H9 (cell line): ENCODE results near the gene DBNDD1. TPM values are rescaled to one million over a fixed set of nuclear protein-coding genes. Genes with fewer than 3 reads are reported as not detected.
A peak's percentile ranks its signal among the peaks of the same experiment; 100 is the strongest.

ENCODE experiments used
- DNase-seq: peaks from one replicate; pipeline ENCODE4 v3.0.0-alpha.2; 2017
- H2AFZ ChIP-seq: one replicate; pipeline ENCODE4 v1.6.1; 2013; ENCODE audit warnings: mild to moderate bottlenecking, low read length, control low read depth, moderate library complexity
- H2AK5ac ChIP-seq: 2 replicates; pipeline ENCODE4 v1.6.1; 2013; ENCODE audit warnings: low read length, control low read depth, mixed read lengths; ENCODE audit not compliant: insufficient read length
- H2BK120ac ChIP-seq: one replicate; pipeline ENCODE4 v1.6.1; 2013; ENCODE audit warnings: low read depth, mild to moderate bottlenecking, low read length, control low read depth, inconsistent platforms; ENCODE audit not compliant: poor library complexity, severe bottlenecking
- H2BK12ac ChIP-seq: 2 replicates; pipeline ENCODE4 v1.6.1; 2013; ENCODE audit warnings: low read length, control low read depth, mixed read lengths, low read depth; ENCODE audit not compliant: insufficient read length
- H2BK15ac ChIP-seq: 2 replicates; pipeline ENCODE4 v1.6.1; 2013; ENCODE audit warnings: low read depth, low read length, control low read depth
- H2BK20ac ChIP-seq: one replicate; pipeline ENCODE4 v1.6.1; 2013; ENCODE audit warnings: low read depth, mild to moderate bottlenecking, low read length, control low read depth, inconsistent platforms; ENCODE audit not compliant: poor library complexity, severe bottlenecking
- H2BK5ac ChIP-seq: 2 replicates; pipeline ENCODE4 v1.6.1; 2013; ENCODE audit warnings: low read length, control low read depth, mixed read lengths; ENCODE audit not compliant: insufficient read length
- H3K14ac ChIP-seq: 2 replicates; pipeline ENCODE4 v1.6.1; 2013; ENCODE audit warnings: low read length, control low read depth; ENCODE audit not compliant: insufficient read depth
- H3K18ac ChIP-seq: 2 replicates; pipeline ENCODE4 v1.6.1; 2013; ENCODE audit warnings: low read depth, mild to moderate bottlenecking, mixed read lengths, low read length, control low read depth; ENCODE audit not compliant: insufficient read length
- H3K23ac ChIP-seq: 2 replicates; pipeline ENCODE4 v1.6.1; 2013; ENCODE audit warnings: low read length, control low read depth, mixed read lengths, low read depth; ENCODE audit not compliant: insufficient read length
- H3K23me2 ChIP-seq: 2 replicates; pipeline ENCODE4 v1.6.1; 2013; ENCODE audit warnings: low read depth, mild to moderate bottlenecking, mixed read lengths, low read length, control low read depth; ENCODE audit not compliant: insufficient read length, poor library complexity, severe bottlenecking
- H3K27ac ChIP-seq: 2 replicates; pipeline ENCODE4 v1.5.1; 2013; ENCODE audit warnings: low read length, control low read depth, mixed read lengths, low read depth; ENCODE audit not compliant: insufficient read length
- H3K27me3 ChIP-seq: 2 replicates; pipeline ENCODE4 v1.6.1; 2013; ENCODE audit warnings: low read length, control low read depth, inconsistent platforms; ENCODE audit not compliant: insufficient read depth
- H3K4ac ChIP-seq: 2 replicates; pipeline ENCODE4 v1.6.1; 2013; ENCODE audit warnings: low read depth, mild to moderate bottlenecking, control low read depth, inconsistent platforms, low read length, moderate library complexity
- H3K4me1 ChIP-seq: 2 replicates; pipeline ENCODE4 v1.6.1; 2013; ENCODE audit warnings: low read length, control low read depth, inconsistent platforms; ENCODE audit not compliant: insufficient read depth
- H3K4me2 ChIP-seq: 2 replicates; pipeline ENCODE4 v1.6.1; 2013; ENCODE audit warnings: low read length, control low read depth, mixed read lengths; ENCODE audit not compliant: insufficient read length, insufficient read depth
- H3K56ac ChIP-seq: 2 replicates; pipeline ENCODE4 v1.6.1; 2013; ENCODE audit warnings: low read depth, mild to moderate bottlenecking, mixed read lengths, low read length, control low read depth; ENCODE audit not compliant: insufficient read length
- H3K79me1 ChIP-seq: 2 replicates; pipeline ENCODE4 v1.6.1; 2013; ENCODE audit warnings: low read depth, mild to moderate bottlenecking, moderate library complexity, low read length, control low read depth, inconsistent platforms; ENCODE audit not compliant: insufficient read depth, poor library complexity, severe bottlenecking
- H3K79me2 ChIP-seq: 2 replicates; pipeline ENCODE4 v1.6.1; 2013; ENCODE audit warnings: low read length, control low read depth, inconsistent platforms; ENCODE audit not compliant: insufficient read depth
- H3K9ac ChIP-seq: 2 replicates; pipeline ENCODE4 v1.6.1; 2013; ENCODE audit warnings: low read length, control low read depth, mixed read lengths; ENCODE audit not compliant: insufficient read length; ENCODE audit errors: extremely low read depth
- H3K9me3 ChIP-seq: one replicate; pipeline ENCODE4 v1.6.1; 2013; ENCODE audit warnings: low read depth, low read length, inconsistent platforms; ENCODE audit not compliant: control insufficient read depth
- H3T11ph ChIP-seq: one replicate; pipeline ENCODE4 v1.6.1; 2013; ENCODE audit warnings: mild to moderate bottlenecking, low read length, control low read depth, inconsistent platforms
- H4K20me1 ChIP-seq: one replicate; pipeline ENCODE4 v1.6.1; 2013; ENCODE audit not compliant: control insufficient read depth, insufficient read length, insufficient read depth
- H4K5ac ChIP-seq: 2 replicates; pipeline ENCODE4 v1.6.1; 2013; ENCODE audit warnings: low read depth, mild to moderate bottlenecking, mixed read lengths, low read length, control low read depth; ENCODE audit not compliant: insufficient read length
- H4K8ac ChIP-seq: replicated peaks from 2 replicates; pipeline ENCODE4 v1.6.1; 2013; ENCODE audit warnings: low read length, control low read depth, mixed read lengths, low read depth; ENCODE audit not compliant: insufficient read length
- H4K91ac ChIP-seq: 2 replicates; pipeline ENCODE4 v1.6.1; 2013; ENCODE audit warnings: low read depth, mild to moderate bottlenecking, moderate library complexity, mixed read lengths, low read length, control low read depth; ENCODE audit not compliant: insufficient read length
- H3K27ac Mint-ChIP-seq, 3 experiments: 2 replicates in 2 of 3; 3 replicates in 1 of 3; pipeline ENCODE4 v1.8.0; 2020 to 2021; ENCODE audit warnings: mixed read lengths in 3 of 3, mild to moderate bottlenecking in 1 of 3, moderate library complexity in 1 of 3
- H3K27me3 Mint-ChIP-seq: 2 replicates; pipeline ENCODE4 v1.8.0; 2021; ENCODE audit warnings: low read depth, mild to moderate bottlenecking, moderate library complexity, mixed read lengths
- H3K36me3 Mint-ChIP-seq, 3 experiments: 2 replicates in 2 of 3; 3 replicates in 1 of 3; pipeline ENCODE4 v1.8.0; 2020 to 2021; ENCODE audit warnings: low read depth in 3 of 3, mixed read lengths in 3 of 3; ENCODE audit not compliant: insufficient read depth in 1 of 3
- H3K4me1 Mint-ChIP-seq, 2 experiments: 2 replicates each; pipeline ENCODE4 v1.8.0; 2020; ENCODE audit warnings: mixed read lengths in 2 of 2
- H3K4me3 Mint-ChIP-seq, 2 experiments: 2 replicates in 1 of 2; 3 replicates in 1 of 2; pipeline ENCODE4 v1.8.0; 2020 to 2021; ENCODE audit warnings: mild to moderate bottlenecking in 2 of 2, mixed read lengths in 2 of 2, moderate library complexity in 1 of 2
- H3K9me3 Mint-ChIP-seq, 2 experiments: 2 replicates in 1 of 2; 3 replicates in 1 of 2; pipeline ENCODE4 v1.8.0; 2020; ENCODE audit warnings: mild to moderate bottlenecking in 2 of 2, mixed read lengths in 2 of 2, moderate library complexity in 1 of 2
- WGBS: extraction: QIAGEN DNeasy Blood & Tissue Kit; methylation state at CpG from one replicate; pipeline ENCODE4 v1.1.7; 2013; ENCODE audit warnings: missing lambda C conversion rate, low lambda C conversion rate, mixed read lengths; ENCODE audit not compliant: insufficient read length; ENCODE audit errors: extremely low coverage; 5-methylcytosine and 5-hydroxymethylcytosine counted together
- total RNA-seq: library from RNA; stranded (reverse); gene quantifications from 2 replicates; pipeline ENCODE4 v1.2.1, GENCODE V29; 2021
- TF ChIP-seq, protein P1 (sequence below): fragments of 200-600 bp; sonication (generic); conservative IDR thresholded peaks from 3 replicates; pipeline ENCODE4 v1.8.0; 2021; ENCODE audit warnings: antibody characterized with exemption, mild to moderate bottlenecking

Gene DBNDD1
- total RNA-seq, 1 experiment from 2014 or later = 87.3 TPM

DNA sequence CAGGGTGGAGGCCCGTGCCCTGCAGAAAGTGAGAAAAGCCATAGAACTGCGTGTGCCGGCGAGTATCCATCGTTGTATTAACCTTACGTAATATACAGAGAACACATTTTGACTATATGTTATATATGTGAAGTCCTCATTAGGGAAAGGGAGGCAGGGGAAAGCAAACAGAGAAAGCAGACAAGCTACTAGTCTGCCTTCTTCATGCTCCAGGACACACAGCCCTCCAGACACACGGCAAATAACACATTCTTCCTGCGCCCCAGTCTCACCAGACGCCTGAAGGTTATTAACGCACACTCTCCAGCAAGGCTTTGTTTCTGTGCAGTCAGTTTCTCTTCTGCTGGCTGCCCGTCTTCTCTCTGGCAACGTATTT is 29.1 kb upstream of the DBNDD1 start:
- Mint-ChIP-seq H3K4me3 (peak overlapping the region; percentile 12 to 63; a peak in 2 of 5 replicates), H3K4me1 (peaks cover 8% of the 10 kb centered on the region in 2 experiments), H3K36me3 (peaks cover 0 to 14% (median 11%) of the 10 kb centered on the region in 3 experiments; a peak in 5 of 7 replicates), H3K9me3 (peaks cover 9 to 11% of the 10 kb centered on the region in 2 experiments), H3K27ac (no peak overlapping the region), H3K27me3 (peaks cover 7% of the 10 kb centered on the region)
- H2BK15ac ChIP-seq = no peak overlapping the region
- H4K5ac ChIP-seq = no peak overlapping the region
- H3K14ac ChIP-seq = no peak overlapping the region
- H3K79me1 ChIP-seq = no peaks in the 10 kb centered on the region
- peaks cover 8% of the 10 kb centered on the region for H3K23me2 ChIP-seq
- H3K9ac ChIP-seq = no peak overlapping the region
- no peak overlapping the region for H2BK120ac ChIP-seq
- H3K4me1 ChIP-seq = no peaks in the 10 kb centered on the region
- no peak overlapping the region for H4K8ac ChIP-seq
- H3K4ac ChIP-seq = no peak overlapping the region
- H2BK5ac ChIP-seq = no peak overlapping the region
- no peaks in the 10 kb centered on the region for H3K27me3 ChIP-seq
- no peak for DNase-seq
- H4K20me1 ChIP-seq = no peaks in the 10 kb centered on the region
- peaks cover 5% of the 10 kb centered on the region for H3K9me3 ChIP-seq
- no peak overlapping the region for H4K91ac ChIP-seq
- H3K18ac ChIP-seq = no peak overlapping the region
- H3K23ac ChIP-seq = no peak overlapping the region
- H3K79me2 ChIP-seq = no peaks in the 10 kb centered on the region
- H3K4me2 ChIP-seq = no peak overlapping the region
- no peak overlapping the region for H2AFZ ChIP-seq
- no peak overlapping the region for H2BK20ac ChIP-seq
- no peak overlapping the region for H3T11ph ChIP-seq
- no peak overlapping the region for H3K56ac ChIP-seq
- H2BK12ac ChIP-seq = no peak overlapping the region
- no peak overlapping the region for H3K27ac ChIP-seq
- TF ChIP-seq, protein P1, sequence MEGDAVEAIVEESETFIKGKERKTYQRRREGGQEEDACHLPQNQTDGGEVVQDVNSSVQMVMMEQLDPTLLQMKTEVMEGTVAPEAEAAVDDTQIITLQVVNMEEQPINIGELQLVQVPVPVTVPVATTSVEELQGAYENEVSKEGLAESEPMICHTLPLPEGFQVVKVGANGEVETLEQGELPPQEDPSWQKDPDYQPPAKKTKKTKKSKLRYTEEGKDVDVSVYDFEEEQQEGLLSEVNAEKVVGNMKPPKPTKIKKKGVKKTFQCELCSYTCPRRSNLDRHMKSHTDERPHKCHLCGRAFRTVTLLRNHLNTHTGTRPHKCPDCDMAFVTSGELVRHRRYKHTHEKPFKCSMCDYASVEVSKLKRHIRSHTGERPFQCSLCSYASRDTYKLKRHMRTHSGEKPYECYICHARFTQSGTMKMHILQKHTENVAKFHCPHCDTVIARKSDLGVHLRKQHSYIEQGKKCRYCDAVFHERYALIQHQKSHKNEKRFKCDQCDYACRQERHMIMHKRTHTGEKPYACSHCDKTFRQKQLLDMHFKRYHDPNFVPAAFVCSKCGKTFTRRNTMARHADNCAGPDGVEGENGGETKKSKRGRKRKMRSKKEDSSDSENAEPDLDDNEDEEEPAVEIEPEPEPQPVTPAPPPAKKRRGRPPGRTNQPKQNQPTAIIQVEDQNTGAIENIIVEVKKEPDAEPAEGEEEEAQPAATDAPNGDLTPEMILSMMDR = no peak
- no CpG with 5 or more reads among the region's 12 CpGs for whole genome bisulfite sequencing
- no peak overlapping the region for H2AK5ac ChIP-seq
